ENCODE data around the gene MYH7.
"Not testable (repeated sequence)": the region's sequence is repeated elsewhere in the genome, so short reads cannot be mapped to it uniquely, and the experiment has no call there.

MYH7 gene

GRCh38 chr14:23435543-23436326 lies at the start of gene MYH7:
TSS of gene MYH7 (minus strand) at chr14:23435660. CDS start at chr14:23433732, 1,928 bp downstream.
- DNase-seq: no peak

GRCh38 chr14:23483236-23483854 lies 47.9 kb upstream of the MYH7 start:
- DNase-seq: no peak

GRCh38 chr14:23482823-23483148 lies 47.3 kb upstream of the MYH7 start:
- no peak for DNase-seq

GRCh38 chr14:23481979-23482822 lies 46.7 kb upstream of the MYH7 start:
- DNase-seq: no peak

GRCh38 chr14:23481362-23481970 lies 46.0 kb upstream of the MYH7 start:
- no peak for DNase-seq

GRCh38 chr14:23478109-23478759 lies 42.8 kb upstream of the MYH7 start:
- peak; percentile 80 for DNase-seq

GRCh38 chr14:23470947-23471346 lies 35.5 kb upstream of the MYH7 start:
- DNase-seq: no peak

- no peak for DNase-seq
Measured at GRCh38 chr14:23469906-23470403, 34.5 kb upstream of the MYH7 start.

- peak; percentile 98 for DNase-seq
Measured at GRCh38 chr14:23469127-23469905, 33.9 kb upstream of the MYH7 start, which contains the start of gene NGDN. TSS of gene NGDN (plus strand) at chr14:23469703. CDS start at chr14:23469716, 13 bp downstream.

- no peak for DNase-seq
Measured at GRCh38 chr14:23468704-23469126, 33.3 kb upstream of the MYH7 start.

GRCh38 chr14:23465261-23465660 lies 29.8 kb upstream of the MYH7 start:
- no peak for DNase-seq

GRCh38 chr14:23464700-23465099 lies 29.2 kb upstream of the MYH7 start:
- no peak for DNase-seq

- DNase-seq: no peak
Measured at GRCh38 chr14:23460960-23461359, 25.5 kb upstream of the MYH7 start.

GRCh38 chr14:23457587-23458445 lies 22.4 kb upstream of the MYH7 start:
- DNase-seq: no peak

- not testable (repeated sequence) for DNase-seq
Measured at GRCh38 chr14:23456883-23457586, 21.6 kb upstream of the MYH7 start.

GRCh38 chr14:23454445-23454856 lies 19.0 kb upstream of the MYH7 start:
- no peak for DNase-seq

- DNase-seq: no peak
Measured at GRCh38 chr14:23452237-23452636, 16.8 kb upstream of the MYH7 start.

- DNase-seq: no peak
Measured at GRCh38 chr14:23450379-23450778, 14.9 kb upstream of the MYH7 start.

- DNase-seq: no peak
Measured at GRCh38 chr14:23449314-23449713, 13.9 kb upstream of the MYH7 start.

All from CD4-positive, alpha-beta T cell treated with Interleukin-12 subunit alpha and Interleukin-12 subunit beta, for 1 hour (primary cell).